ENCODE measurements around the gene PPEF2.

The PPEF2 gene

GRCh38 chr4:75886104-75886503, 16.1 kb downstream of the PPEF2 start:
- TF ChIP-seq CTCF (conservative IDR thresholded peaks at IDR 0.05; ENCODE audit: control insufficient read depth, insufficient read depth, low read depth, low read length): no peak
- DNase-seq (ENCODE audit: low read depth): no peak
- no peak overlapping the region for H3K4me3 ChIP-seq (ENCODE audit: control insufficient read depth, low read depth, low read length)

GRCh38 chr4:75881476-75881875, 20.8 kb downstream of the PPEF2 start:
- no peak overlapping the region for H3K4me3 ChIP-seq (ENCODE audit: control insufficient read depth, low read depth, low read length)
- no peak for DNase-seq (ENCODE audit: low read depth)
- no peak for TF ChIP-seq CTCF (conservative IDR thresholded peaks at IDR 0.05; ENCODE audit: control insufficient read depth, insufficient read depth, low read depth, low read length)

DNA sequence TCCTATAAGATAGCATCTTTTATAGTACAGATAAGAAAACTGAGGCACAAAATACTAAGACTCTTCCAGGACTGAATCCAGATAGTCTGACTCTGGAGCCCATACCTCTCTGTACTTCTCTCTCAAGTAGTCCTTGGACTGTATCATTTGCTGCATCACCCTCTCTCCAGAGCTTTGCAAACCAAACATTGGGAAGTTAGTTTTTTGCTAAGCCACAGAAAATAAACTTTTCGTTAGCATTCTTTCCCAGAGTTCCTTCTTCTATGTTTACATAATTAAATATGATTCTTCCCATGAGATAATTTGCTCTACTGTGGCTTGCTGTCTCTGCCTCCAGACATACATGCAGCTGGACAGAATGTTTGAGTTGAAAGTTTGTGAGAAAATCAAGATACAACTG, 22.0 kb downstream of the PPEF2 start:
- no peak for DNase-seq (ENCODE audit: low read depth)
- no peak overlapping the region for H3K4me3 ChIP-seq (ENCODE audit: control insufficient read depth, low read depth, low read length)
- no peak for TF ChIP-seq CTCF (conservative IDR thresholded peaks at IDR 0.05; ENCODE audit: control insufficient read depth, insufficient read depth, low read depth, low read length)

- DNase-seq (ENCODE audit: low read depth): no peak
- no peak overlapping the region for H3K4me3 ChIP-seq (ENCODE audit: control insufficient read depth, low read depth, low read length)
- TF ChIP-seq CTCF (conservative IDR thresholded peaks at IDR 0.05; ENCODE audit: control insufficient read depth, insufficient read depth, low read depth, low read length): no peak
These were observed 24.0 kb downstream of the PPEF2 start for GRCh38 chr4:75878246-75878756.

DNA sequence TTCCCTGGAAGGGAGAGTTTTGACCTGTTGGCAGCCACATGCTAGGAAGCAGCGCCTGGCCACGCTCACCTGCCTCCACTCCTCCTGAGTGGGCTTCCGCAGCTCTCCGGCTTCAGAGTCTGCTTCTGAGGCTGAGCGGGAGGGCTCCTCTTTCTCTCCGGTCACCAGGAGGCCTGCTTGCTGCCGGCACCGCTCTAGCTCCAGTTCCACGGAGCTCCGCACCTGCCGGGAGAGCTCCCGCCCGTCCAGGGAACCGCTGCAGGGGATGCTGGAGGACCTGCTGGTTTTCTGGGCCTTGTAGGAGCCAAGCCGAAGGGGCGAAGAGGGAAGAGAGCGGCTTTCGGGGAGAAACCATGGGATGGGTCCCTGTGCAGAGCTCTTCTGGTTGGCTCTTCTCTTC, 26.0 kb downstream of the PPEF2 start:
- TF ChIP-seq CTCF (conservative IDR thresholded peaks at IDR 0.05; ENCODE audit: control insufficient read depth, insufficient read depth, low read depth, low read length): no peak
- no peak for DNase-seq (ENCODE audit: low read depth)
- no peak overlapping the region for H3K4me3 ChIP-seq (ENCODE audit: control insufficient read depth, low read depth, low read length)

DNA sequence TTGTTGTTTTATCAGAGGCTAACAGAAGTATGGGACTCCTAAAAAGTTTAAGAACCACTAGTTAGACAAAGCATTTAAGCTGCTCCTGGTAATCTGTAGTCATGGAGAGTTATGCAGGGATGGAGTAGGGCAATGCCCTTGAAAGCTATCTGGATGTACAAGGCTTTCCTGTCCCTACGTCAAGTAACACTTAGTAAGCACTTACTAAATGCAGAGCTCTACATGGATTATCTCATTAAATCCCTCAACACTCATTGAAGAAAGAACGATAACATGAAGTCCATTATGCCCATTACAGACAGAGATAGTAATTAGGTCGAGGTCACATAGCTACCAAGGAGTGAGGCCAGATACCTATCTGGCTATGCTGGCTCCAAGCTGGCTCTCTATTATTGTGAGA, 33.2 kb downstream of the PPEF2 start:
- TF ChIP-seq CTCF (conservative IDR thresholded peaks at IDR 0.05; ENCODE audit: control insufficient read depth, insufficient read depth, low read depth, low read length): no peak
- no peak for DNase-seq (ENCODE audit: low read depth)
- H3K4me3 ChIP-seq (ENCODE audit: control insufficient read depth, low read depth, low read length): no peak overlapping the region

GRCh38 chr4:75867130-75867529, 35.1 kb downstream of the PPEF2 start:
- H3K4me3 ChIP-seq (ENCODE audit: control insufficient read depth, low read depth, low read length): no peak overlapping the region
- TF ChIP-seq CTCF (conservative IDR thresholded peaks at IDR 0.05; ENCODE audit: control insufficient read depth, insufficient read depth, low read depth, low read length): no peak
- DNase-seq (ENCODE audit: low read depth): no peak
